ENCODE measurements around the gene SPINT2. TPM values are rescaled to one million over a fixed set of nuclear protein-coding genes. Genes with fewer than 3 reads are reported as not detected.

The SPINT2 gene
- polyA plus RNA-seq, 1 donor, result 4.8 TPM

- no peak for DNase-seq (ENCODE audit: low read depth)
These were observed 3.5 kb downstream of the SPINT2 start for GRCh38 chr19:38267761-38268483.

- DNase-seq (ENCODE audit: low read depth), result no peak
These were observed 4.2 kb downstream of the SPINT2 start for GRCh38 chr19:38268539-38268938.

GRCh38 chr19:38270587-38271167, 6.3 kb downstream of the SPINT2 start:
- DNase-seq (ENCODE audit: low read depth), result no peak

GRCh38 chr19:38273499-38273898, 9.1 kb downstream of the SPINT2 start:
- no peak for DNase-seq (ENCODE audit: low read depth)

GRCh38 chr19:38274739-38275138, 10.4 kb downstream of the SPINT2 start:
- no peak for DNase-seq (ENCODE audit: low read depth)

GRCh38 chr19:38276942-38277517, 12.7 kb downstream of the SPINT2 start:
- DNase-seq (ENCODE audit: low read depth), result no peak

GRCh38 chr19:38277549-38277948, 13.2 kb downstream of the SPINT2 start:
- DNase-seq (ENCODE audit: low read depth), result no peak

- DNase-seq (ENCODE audit: low read depth), result no peak
These were observed 13.8 kb downstream of the SPINT2 start for GRCh38 chr19:38277969-38278680.

GRCh38 chr19:38278751-38279150, 14.4 kb downstream of the SPINT2 start:
- DNase-seq (ENCODE audit: low read depth), result no peak

- no peak for DNase-seq (ENCODE audit: low read depth)
These were observed 15.9 kb downstream of the SPINT2 start for GRCh38 chr19:38280030-38280921.

- DNase-seq (ENCODE audit: low read depth), result no peak
These were observed 17.6 kb downstream of the SPINT2 start for GRCh38 chr19:38281811-38282566.

- no peak for DNase-seq (ENCODE audit: low read depth)
These were observed 18.9 kb downstream of the SPINT2 start for GRCh38 chr19:38283271-38283670.

- no peak for DNase-seq (ENCODE audit: low read depth)
These were observed 20.0 kb downstream of the SPINT2 start for GRCh38 chr19:38284422-38284821.

- no peak for DNase-seq (ENCODE audit: low read depth)
These were observed 21.2 kb downstream of the SPINT2 start for GRCh38 chr19:38285567-38285966.

GRCh38 chr19:38287604-38288003, 23.2 kb downstream of the SPINT2 start:
- DNase-seq (ENCODE audit: low read depth), result no peak

- DNase-seq (ENCODE audit: low read depth), result no peak
These were observed 23.9 kb downstream of the SPINT2 start for GRCh38 chr19:38288123-38288855.

GRCh38 chr19:38289955-38290354, 25.6 kb downstream of the SPINT2 start:
- DNase-seq (ENCODE audit: low read depth), result no peak

GRCh38 chr19:38290631-38291147, 26.3 kb downstream of the SPINT2 start:
- no peak for DNase-seq (ENCODE audit: low read depth)

GRCh38 chr19:38291855-38292254, 27.5 kb downstream of the SPINT2 start:
- DNase-seq (ENCODE audit: low read depth), result no peak

- DNase-seq (ENCODE audit: low read depth), result no peak
These were observed 28.9 kb downstream of the SPINT2 start for GRCh38 chr19:38293281-38293680.

Measured in forelimb muscle (tissue), 1 donor.